GM18511 (cell line): ENCODE measurements around the gene ERC2.

ENCODE experiments used
- ATAC-seq: cut with Tn5 transposase; IDR thresholded peaks from one replicate; pipeline ENCODE4 v1.9.1; 2021; ENCODE audit warnings: mild to moderate bottlenecking, moderate library complexity; ENCODE audit not compliant: unreplicated experiment

ERC2 gene

DNA sequence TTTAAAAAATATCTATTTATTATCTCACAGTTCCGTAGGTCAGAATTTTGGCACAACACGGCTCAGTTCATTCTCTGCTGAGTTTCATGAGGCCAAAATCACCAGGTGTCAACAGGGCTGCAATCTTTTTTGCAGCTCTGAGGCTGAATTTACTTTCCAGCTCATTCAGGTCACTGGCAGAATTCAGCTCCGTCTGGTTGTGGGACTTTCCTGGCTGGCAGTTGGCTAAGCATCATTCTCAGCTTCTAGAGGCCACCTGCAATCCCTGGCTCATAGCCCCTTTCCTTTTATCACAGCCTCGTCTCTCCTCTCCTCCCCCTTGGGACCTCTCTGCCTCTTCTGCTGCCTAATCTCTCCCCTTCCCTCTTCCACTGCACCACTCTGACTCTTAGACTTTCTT is 807.1 kb downstream of the ERC2 start:
- ATAC-seq = peak; percentile 43

DNA sequence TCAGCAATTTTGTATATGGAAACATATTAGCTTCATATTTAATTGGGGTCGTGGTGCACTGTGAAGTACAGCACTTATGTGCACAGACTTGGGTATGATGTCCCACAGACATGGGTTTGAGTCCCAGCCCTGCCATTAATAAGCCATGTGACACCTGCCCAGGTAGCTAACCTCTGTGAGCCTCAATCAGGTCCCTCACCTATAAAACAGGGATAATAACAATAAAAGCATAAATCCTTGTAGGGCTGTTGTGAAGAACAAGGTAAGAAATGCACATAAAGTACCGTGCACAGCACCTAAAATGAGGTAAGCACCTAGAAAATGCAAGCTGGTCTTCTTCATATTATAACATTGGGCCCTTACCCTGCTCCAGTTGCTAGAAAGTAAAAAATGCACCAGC is 807.6 kb downstream of the ERC2 start:
- no peak for ATAC-seq

DNA sequence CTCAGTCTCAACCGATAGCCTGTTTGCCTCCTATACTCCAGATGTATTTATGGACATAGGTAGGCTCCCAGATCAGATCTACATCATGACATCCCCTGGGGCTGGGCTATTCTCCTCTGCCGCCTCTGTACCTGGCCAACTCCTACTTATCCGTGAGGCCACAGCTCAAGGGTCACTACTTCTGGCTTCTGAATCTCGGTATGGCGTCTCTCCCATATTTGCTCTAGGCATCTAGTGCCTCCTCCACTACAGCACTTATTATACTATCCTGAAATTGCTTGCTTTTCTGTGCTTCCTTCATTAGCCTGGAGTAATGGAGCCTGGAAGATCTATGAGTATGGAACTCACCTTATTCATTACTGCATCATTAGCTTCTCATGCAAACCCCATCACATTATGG is 808.6 kb downstream of the ERC2 start:
- no peak for ATAC-seq

DNA sequence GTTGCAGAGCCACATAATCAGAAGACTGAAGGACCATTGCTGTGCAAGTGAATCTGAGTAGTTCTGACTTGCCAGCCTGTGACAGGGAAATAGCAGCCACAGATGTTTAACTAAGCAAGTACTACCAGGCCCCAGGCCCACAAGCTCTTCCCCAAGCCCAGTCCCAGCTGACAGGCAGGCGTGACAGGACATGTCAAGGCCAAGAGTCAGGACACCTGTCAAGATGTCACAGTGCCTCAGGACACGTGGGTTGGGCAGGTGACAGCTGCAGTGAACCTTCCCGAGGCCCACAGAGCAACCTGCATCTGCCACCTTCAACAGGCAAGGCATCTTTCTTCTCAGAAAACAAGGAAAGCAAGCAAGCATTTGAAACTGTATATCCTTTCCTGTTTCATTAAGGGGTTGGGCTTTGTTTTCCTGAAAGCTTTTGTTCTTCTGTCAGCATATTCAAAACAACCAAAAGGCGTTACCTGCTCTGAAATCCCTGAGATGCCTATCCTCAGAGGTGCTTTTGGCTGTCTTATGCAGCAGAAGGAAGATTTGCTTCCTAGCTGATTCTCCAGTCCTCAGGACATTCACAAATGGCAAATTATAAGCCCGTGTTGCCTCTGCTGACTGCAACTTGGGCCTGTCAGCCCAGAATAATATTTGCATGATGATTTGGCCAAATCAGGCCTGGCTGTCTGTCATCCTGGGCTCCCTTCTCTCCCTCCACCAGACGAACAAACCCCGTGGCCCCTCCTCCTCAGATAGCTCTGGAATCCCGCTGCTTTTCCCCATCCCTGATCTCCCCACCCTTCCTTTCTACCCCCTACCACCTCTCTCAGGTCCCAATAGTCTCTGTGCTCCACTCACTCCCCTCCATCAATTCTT is 809.3 kb downstream of the ERC2 start:
- ATAC-seq = peak; percentile 31

GRCh38 chr3:55658270-55658669 is 810.0 kb downstream of the ERC2 start:
- ATAC-seq = peak; percentile 2

GRCh38 chr3:55655544-55655943 is 812.7 kb downstream of the ERC2 start:
- ATAC-seq = no peak

DNA sequence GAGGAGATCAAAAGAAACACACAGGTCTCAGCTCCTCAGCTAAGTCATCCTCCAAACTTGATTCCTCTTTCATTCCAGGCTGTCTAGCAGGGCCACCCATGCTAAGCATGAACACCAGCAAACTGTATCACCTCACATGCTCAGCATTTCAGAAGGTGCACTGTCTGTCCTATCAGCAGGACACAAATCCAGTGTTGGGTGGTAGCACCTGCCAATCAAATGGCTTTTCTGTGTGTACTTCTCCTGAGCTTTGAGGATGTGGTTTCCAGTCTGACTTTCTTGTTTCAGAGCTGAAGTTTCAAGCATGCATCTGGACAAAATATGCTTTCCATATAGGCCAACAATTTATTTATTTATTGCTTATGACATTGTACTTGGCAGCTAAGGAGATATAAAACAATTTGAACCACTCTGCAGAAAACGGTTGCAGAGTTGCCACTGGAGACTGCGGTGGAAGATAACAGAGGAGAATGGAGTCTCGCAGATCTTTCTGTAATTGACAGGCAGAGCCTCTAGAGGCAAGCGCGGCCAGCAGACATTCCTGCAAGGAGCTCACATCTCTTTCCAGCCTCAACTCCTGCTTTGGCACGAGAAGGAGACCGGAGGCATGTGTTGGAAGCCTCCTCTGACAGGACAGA is 814.0 kb downstream of the ERC2 start:
- ATAC-seq = peak; percentile 91

GRCh38 chr3:55651011-55651410 is 817.3 kb downstream of the ERC2 start:
- no peak for ATAC-seq

DNA sequence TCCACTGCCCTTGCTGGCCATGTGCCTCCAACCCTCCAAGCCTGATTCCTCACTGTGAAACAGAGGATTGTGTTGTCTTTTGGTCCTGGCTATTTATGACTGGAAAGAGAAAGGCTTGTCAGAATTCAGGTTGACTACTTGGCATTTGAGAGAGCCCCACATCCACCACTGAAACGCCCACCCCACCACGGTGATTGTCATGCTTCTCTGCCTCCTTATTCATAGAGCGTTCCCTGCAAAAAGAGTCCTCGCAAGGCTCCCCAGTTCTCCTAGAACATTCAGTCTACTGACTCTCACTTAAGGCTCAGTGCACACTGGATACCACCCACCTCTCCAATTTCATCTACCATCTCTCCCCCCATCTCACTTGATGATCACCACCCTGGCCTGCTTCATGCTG is 818.3 kb downstream of the ERC2 start:
- no peak for ATAC-seq

DNA sequence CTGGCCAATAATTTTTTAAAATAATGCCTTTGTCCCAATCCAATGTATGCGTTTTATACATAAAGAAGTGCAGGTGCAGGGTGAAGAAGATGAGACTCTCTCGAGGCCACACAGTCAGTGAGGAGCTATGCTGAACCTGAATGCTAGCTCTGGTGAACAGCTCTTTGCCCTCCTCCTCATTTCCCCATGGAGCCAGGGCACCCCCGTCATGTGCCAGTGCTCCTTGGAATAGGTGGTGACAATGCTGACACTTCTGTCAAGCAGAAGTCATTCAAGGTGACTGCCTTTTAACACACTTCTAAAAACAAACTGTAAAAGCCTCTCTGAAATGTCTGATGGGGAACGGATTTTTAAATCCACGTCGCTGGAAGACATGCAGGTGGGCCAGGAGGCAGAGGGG is 818.7 kb downstream of the ERC2 start:
- ATAC-seq = no peak

- ATAC-seq = no peak
These were observed 819.5 kb downstream of the ERC2 start for GRCh38 chr3:55648591-55649318.

GRCh38 chr3:55647670-55648069 is 820.6 kb downstream of the ERC2 start:
- ATAC-seq = no peak

GRCh38 chr3:55647063-55647462 is 821.2 kb downstream of the ERC2 start:
- no peak for ATAC-seq

DNA sequence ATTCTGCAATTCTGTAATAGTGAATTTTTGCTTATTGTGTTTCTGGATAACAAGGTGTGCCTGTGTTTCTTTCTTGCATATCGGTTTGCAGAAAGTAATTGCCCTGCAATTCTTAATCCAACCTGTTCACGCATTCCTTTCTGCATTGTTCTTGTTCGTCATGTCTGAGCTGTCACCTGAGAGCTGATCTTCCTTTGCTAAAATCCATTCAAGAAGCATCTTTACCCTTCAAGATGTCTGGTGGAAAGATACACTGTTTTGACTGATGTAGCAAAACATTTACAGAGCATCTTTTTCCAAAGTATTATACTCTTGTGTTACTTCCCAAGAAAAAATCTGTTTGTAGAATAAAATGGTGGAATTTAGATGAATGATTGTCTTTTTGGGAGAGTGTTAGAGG is 822.1 kb downstream of the ERC2 start:
- no peak for ATAC-seq

DNA sequence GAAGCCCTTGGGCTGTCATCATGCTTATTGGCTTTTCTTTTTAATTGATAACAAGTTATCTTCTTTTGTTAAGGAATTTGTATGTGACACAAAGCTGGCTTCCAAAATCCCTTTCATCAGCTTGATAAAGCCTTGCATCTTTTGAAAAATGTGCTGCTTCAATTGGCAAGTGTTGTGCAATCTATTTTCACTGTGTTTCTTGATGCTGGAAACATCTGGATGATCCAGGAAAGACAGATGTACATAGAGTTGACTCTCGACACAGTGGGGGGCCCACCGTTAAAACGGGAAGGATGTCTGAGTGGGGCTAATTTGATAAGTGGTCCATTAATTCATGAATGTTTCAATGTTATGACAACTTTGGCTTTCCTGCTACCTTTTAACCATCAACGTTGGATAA is 822.8 kb downstream of the ERC2 start:
- ATAC-seq = no peak

GRCh38 chr3:55643283-55643682 is 825.0 kb downstream of the ERC2 start:
- no peak for ATAC-seq

- ATAC-seq = no peak
These were observed 826.3 kb downstream of the ERC2 start for GRCh38 chr3:55641964-55642363.

GRCh38 chr3:55639896-55640765 is 828.1 kb downstream of the ERC2 start:
- ATAC-seq = no peak

DNA sequence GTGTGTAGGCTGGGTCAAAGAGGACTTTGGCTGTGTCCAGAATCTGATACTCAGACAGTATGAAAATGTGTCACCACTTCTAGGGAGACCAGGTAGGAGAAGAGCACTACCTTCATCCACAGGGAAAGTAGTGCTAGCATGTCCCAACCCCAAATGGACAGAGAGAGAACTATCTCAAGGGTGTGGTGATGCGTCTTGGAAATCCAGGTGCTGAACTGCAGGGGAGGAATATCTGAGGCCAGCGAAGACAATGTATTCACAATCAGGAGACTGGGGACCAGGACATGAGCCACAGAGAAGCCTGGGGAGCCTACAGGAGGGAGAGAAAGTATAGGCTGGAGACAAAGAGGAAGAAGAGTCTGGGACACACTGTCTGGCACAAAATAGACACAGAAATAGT is 829.1 kb downstream of the ERC2 start:
- ATAC-seq = no peak

- ATAC-seq = no peak
These were observed 830.2 kb downstream of the ERC2 start for GRCh38 chr3:55637906-55638638.
